Measurements from ENCODE around the gene POPDC2.

GRCh38 chr3:119641416-119641815 lies 19.0 kb downstream of the POPDC2 start:
- TF ChIP-seq, protein P1, sequence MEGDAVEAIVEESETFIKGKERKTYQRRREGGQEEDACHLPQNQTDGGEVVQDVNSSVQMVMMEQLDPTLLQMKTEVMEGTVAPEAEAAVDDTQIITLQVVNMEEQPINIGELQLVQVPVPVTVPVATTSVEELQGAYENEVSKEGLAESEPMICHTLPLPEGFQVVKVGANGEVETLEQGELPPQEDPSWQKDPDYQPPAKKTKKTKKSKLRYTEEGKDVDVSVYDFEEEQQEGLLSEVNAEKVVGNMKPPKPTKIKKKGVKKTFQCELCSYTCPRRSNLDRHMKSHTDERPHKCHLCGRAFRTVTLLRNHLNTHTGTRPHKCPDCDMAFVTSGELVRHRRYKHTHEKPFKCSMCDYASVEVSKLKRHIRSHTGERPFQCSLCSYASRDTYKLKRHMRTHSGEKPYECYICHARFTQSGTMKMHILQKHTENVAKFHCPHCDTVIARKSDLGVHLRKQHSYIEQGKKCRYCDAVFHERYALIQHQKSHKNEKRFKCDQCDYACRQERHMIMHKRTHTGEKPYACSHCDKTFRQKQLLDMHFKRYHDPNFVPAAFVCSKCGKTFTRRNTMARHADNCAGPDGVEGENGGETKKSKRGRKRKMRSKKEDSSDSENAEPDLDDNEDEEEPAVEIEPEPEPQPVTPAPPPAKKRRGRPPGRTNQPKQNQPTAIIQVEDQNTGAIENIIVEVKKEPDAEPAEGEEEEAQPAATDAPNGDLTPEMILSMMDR (IDR thresholded peaks at IDR 0.05): no peak
- no peak for TF ChIP-seq POLR2AphosphoS5 (IDR thresholded peaks at IDR 0.05)
- no peak for TF ChIP-seq POLR2A (IDR thresholded peaks at IDR 0.05; ENCODE audit: low read depth)
- no peak for TF ChIP-seq EP300 (IDR thresholded peaks at IDR 0.05)
